Measurements from ENCODE around the gene NAA40.

Gene NAA40

GRCh38 chr11:63914896-63915691, 23.7 kb upstream of the NAA40 start:
- Histone ChIP-seq H3F3A (ENCODE audit: insufficient read depth, low read length) (no peaks in the 10 kb centered on the region), H4K20me1 (ENCODE audit: insufficient read depth, low read length) (no peaks in the 10 kb centered on the region), H3K4me1 (ENCODE audit: low read length) (peaks cover 12% of the 10 kb centered on the region; the same call in 1 of the 2 replicates), H3K9me2 (replicated peaks; ENCODE audit: insufficient read depth, low read length) (no peaks in the 10 kb centered on the region), H3K9me3 (replicated peaks; ENCODE audit: insufficient read depth, low read length) (no peaks in the 10 kb centered on the region), H3K4me2 (ENCODE audit: low read depth, low read length) (no peak overlapping the region), H3K9ac (ENCODE audit: low read length) (no peak overlapping the region), H2AFZ (ENCODE audit: low read length) (no peak overlapping the region), H3K36me3 (replicated peaks; ENCODE audit: insufficient read depth, low read length) (no peaks in the 10 kb centered on the region), H3K4me3 (ENCODE audit: low read length) (no peak overlapping the region), H3K27me3 (replicated peaks; ENCODE audit: insufficient read depth, low read length) (peaks cover 5% of the 10 kb centered on the region), H3K27ac (ENCODE audit: low read length) (no peak overlapping the region), H3K79me2 (ENCODE audit: low read length) (no peaks in the 10 kb centered on the region)
- TF ChIP-seq EZH2 (optimal IDR thresholded peaks at IDR 0.05; ENCODE audit: low read depth, low read length) (no peak), EZH2phosphoT487 (IDR thresholded peaks at IDR 0.05; ENCODE audit: low read length) (no peak)
- TF ChIP-seq, protein P1, sequence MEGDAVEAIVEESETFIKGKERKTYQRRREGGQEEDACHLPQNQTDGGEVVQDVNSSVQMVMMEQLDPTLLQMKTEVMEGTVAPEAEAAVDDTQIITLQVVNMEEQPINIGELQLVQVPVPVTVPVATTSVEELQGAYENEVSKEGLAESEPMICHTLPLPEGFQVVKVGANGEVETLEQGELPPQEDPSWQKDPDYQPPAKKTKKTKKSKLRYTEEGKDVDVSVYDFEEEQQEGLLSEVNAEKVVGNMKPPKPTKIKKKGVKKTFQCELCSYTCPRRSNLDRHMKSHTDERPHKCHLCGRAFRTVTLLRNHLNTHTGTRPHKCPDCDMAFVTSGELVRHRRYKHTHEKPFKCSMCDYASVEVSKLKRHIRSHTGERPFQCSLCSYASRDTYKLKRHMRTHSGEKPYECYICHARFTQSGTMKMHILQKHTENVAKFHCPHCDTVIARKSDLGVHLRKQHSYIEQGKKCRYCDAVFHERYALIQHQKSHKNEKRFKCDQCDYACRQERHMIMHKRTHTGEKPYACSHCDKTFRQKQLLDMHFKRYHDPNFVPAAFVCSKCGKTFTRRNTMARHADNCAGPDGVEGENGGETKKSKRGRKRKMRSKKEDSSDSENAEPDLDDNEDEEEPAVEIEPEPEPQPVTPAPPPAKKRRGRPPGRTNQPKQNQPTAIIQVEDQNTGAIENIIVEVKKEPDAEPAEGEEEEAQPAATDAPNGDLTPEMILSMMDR (IDR thresholded peaks at IDR 0.05; ENCODE audit: low read length): no peak
- DNase-seq: no peak

DNA sequence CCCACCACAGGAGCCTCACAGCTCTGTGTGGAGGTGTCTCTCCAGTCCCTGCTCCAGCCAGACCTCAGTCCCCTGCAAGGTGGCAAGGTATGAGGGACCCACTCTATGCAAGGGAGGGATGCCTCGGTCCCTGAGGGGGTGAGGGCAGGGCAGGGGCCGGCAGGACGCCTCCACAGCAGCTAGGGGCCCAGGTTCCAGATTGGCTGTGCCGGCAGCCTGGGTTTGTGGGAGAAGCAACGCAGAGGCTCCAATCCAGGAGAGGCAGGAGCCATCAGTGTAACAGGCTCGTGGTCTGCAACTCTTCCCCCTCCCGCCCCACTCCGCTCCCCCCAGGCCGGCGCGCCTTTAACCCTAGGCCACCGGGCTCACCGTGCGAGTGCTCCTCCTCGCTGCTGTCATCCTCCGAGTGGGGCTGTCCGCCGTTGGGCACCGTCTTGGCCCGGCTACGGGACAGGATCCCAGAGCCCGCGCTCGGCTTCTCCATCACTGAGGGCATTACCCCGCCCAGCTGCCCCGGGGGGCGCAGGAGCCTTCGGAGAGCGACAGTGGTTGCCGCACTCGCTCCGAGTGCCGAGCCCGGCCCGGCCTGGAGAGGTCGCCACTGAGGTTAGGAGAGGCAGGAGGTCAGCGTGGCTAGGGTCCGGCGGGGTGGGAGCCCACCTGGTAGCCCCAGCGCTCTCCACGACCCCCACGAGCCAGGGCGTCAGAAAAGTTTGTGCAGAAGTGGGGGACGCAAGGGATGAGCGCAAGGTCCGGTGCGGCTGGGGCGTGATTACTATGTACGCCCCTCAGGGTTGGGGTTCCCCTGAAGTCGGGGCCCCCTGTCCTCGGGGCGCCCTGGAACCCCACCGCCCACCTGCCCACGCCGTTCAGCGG, 22.6 kb upstream of the NAA40 start:
- H3K4me1 ChIP-seq (ENCODE audit: low read length): peaks cover 12% of the 10 kb centered on the region; the same call in 1 of the 2 replicates
- no peaks in the 10 kb centered on the region for H3K79me2 ChIP-seq (ENCODE audit: low read length)
- H3K9ac ChIP-seq (ENCODE audit: low read length): no peak overlapping the region
- no peak overlapping the region for H3K27ac ChIP-seq (ENCODE audit: low read length)
- peak overlapping the region; percentile 88 for H3K4me2 ChIP-seq (ENCODE audit: low read depth, low read length)
- TF ChIP-seq, protein P1 (IDR thresholded peaks at IDR 0.05; ENCODE audit: low read length): peak; percentile 58
- no peak for TF ChIP-seq EZH2 (optimal IDR thresholded peaks at IDR 0.05; ENCODE audit: low read depth, low read length)
- peaks cover 5% of the 10 kb centered on the region for H3K27me3 ChIP-seq (replicated peaks; ENCODE audit: insufficient read depth, low read length)
- H4K20me1 ChIP-seq (ENCODE audit: insufficient read depth, low read length): no peaks in the 10 kb centered on the region
- DNase-seq: no peak
- H3F3A ChIP-seq (ENCODE audit: insufficient read depth, low read length): no peaks in the 10 kb centered on the region
- H3K9me2 ChIP-seq (replicated peaks; ENCODE audit: insufficient read depth, low read length): no peaks in the 10 kb centered on the region
- H3K36me3 ChIP-seq (replicated peaks; ENCODE audit: insufficient read depth, low read length): no peaks in the 10 kb centered on the region
- no peaks in the 10 kb centered on the region for H3K9me3 ChIP-seq (replicated peaks; ENCODE audit: insufficient read depth, low read length)
- peak overlapping the region; percentile 70 for H3K4me3 ChIP-seq (ENCODE audit: low read length)
- peak overlapping the region; percentile 77 for H2AFZ ChIP-seq (ENCODE audit: low read length)

DNA sequence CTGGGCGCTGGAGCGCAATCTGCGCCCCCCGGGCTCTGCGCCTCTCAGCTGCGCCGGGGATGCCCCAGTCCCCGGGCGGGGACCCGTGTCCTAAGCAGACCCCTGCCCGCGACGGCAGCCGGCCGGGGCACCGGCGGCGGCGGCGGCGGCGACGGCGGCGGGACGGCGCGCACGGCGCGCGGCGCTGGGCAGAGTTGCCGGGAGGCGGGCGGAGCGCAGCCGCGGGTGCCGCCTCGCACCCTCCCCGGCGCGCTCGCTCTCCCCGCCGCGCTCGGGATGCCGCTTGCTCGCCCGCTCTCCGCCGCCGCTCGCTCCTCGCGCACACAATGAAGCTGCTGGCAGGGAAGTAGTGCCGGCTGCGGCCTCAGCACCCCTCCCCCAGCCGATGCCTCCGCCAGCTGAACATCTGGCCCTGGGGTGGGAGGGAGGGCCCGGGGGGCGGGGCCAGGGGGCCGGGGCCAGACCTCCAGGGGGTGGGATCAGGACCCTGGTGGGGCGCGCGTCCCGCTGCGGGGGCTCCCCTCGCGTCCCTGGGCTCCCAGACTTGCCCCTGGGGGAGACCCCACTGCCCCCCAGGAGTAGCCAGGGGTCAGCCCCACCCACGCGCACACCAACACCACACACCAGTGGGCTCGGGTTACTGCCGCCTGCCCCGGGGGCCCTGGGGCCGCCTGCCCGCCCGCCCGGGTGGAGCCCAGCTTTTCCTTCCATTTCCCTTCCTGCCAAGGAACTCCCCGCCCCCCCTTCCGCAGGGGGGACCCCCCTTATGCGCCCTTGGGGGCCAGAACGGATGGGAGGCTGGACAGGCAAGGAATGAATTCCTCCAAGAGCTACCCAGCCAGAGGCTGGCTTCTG, 21.7 kb upstream of the NAA40 start, which contains the start of gene RCOR2:
Gene RCOR2, minus strand, starts transcription at position 328 of the 855 bp plus-strand sequence. CDS start 708 bp downstream, outside the sequence.
- Histone ChIP-seq H3K4me1 (ENCODE audit: low read length) (peaks cover 12% of the 10 kb centered on the region; the same call in 1 of the 2 replicates), H2AFZ (ENCODE audit: low read length) (peak within 1 kb of the TSS; percentile 80)
- DNase-seq: peak; percentile 74

More for the DNA sequence above, 21.7 kb upstream of the NAA40 start, which contains the start of gene RCOR2:
- H3K9ac ChIP-seq (ENCODE audit: low read length): no peak within 1 kb of the TSS
- H3K27ac ChIP-seq (ENCODE audit: low read length): no peak within 1 kb of the TSS
- no peaks in the 10 kb centered on the region for H3K9me3 ChIP-seq (replicated peaks; ENCODE audit: insufficient read depth, low read length)
- H3K4me3 ChIP-seq (ENCODE audit: low read length): peak within 1 kb of the TSS; percentile 70
- TF ChIP-seq, protein P1 (IDR thresholded peaks at IDR 0.05; ENCODE audit: low read length): no peak
- TF ChIP-seq EZH2phosphoT487 (IDR thresholded peaks at IDR 0.05; ENCODE audit: low read length) (no peak), EZH2 (optimal IDR thresholded peaks at IDR 0.05; ENCODE audit: low read depth, low read length) (no peak)
- no peaks in the 10 kb centered on the region for H3F3A ChIP-seq (ENCODE audit: insufficient read depth, low read length)
- H3K79me2 ChIP-seq (ENCODE audit: low read length): no peaks in the 10 kb centered on the region
- H3K27me3 ChIP-seq (replicated peaks; ENCODE audit: insufficient read depth, low read length): peaks cover 13% of the 10 kb centered on the region
- H3K4me2 ChIP-seq (ENCODE audit: low read depth, low read length): peak within 1 kb of the TSS; percentile 88
- no peaks in the 10 kb centered on the region for H3K36me3 ChIP-seq (replicated peaks; ENCODE audit: insufficient read depth, low read length)
- no peaks in the 10 kb centered on the region for H3K9me2 ChIP-seq (replicated peaks; ENCODE audit: insufficient read depth, low read length)
- no peaks in the 10 kb centered on the region for H4K20me1 ChIP-seq (ENCODE audit: insufficient read depth, low read length)
